Mucosa of descending colon (tissue), 3 donors: ENCODE results near the gene ACSF2. TPM values are rescaled to one million over a fixed set of nuclear protein-coding genes. Genes with fewer than 3 reads are reported as not detected.
A peak's percentile ranks its signal among the peaks of the same experiment; 100 is the strongest.

Experiments used
- ATAC-seq: fragments of 200-7000 bp; cut with Tn5 transposase; one replicate; pipeline ENCODE4 v1.9.1; 2020; ENCODE audit warnings: mild to moderate bottlenecking, moderate library complexity
- DNase-seq, 3 donors: peaks; one replicate each; pipeline ENCODE4 v3.0.0-alpha.2; 2020
- H3K36me3 ChIP-seq: fragments of 200-600 bp; one replicate; pipeline ENCODE4 v1.8.0; 2021; ENCODE audit warnings: low read depth, mild to moderate bottlenecking
- H3K4me1 ChIP-seq: fragments of 200-600 bp; one replicate; pipeline ENCODE4 v1.8.0; 2021; ENCODE audit warnings: low read depth, mild to moderate bottlenecking
- H3K4me3 ChIP-seq: fragments of 200-600 bp; one replicate; pipeline ENCODE4 v1.8.0; 2021; ENCODE audit warnings: mild to moderate bottlenecking
- H3K9me3 ChIP-seq: fragments of 200-600 bp; one replicate; pipeline ENCODE4 v1.8.0; 2021; ENCODE audit warnings: mild to moderate bottlenecking
- CTCF ChIP-seq: fragments of 200-600 bp; IDR thresholded peaks from one replicate; pipeline ENCODE4 v1.8.0; 2022; ENCODE audit warnings: antibody characterized with exemption, mild to moderate bottlenecking
- intact Hi-C, 2 donors: fragments of 100-400 bp; cut with DNase I in 1 of 2; cut with micrococcal nuclease in 1 of 2; formaldehyde crosslinking; loops; one replicate each; pipeline versions ENCODE4 v1.11.0 to v1.11.1; 2022; cut with DNase I, micrococcal nuclease
- total RNA-seq, 3 donors: library from RNA; stranded (reverse); fragmentation: NEBNext Ultra II Directional in 2 of 3; extraction: Animal tissue kit (Norgen Biotek cat#: 25700) in 2 of 3; gene quantifications; one replicate each; pipeline versions ENCODE4 v1.2.1 to v1.2.4, GENCODE V29; 2021 to 2023
- donor health status: DM: no; HTN: no; CAD: no; lungs with moderate emphysema.
- donor health status: DM: no; HTN: no; CAD: no.
- donor health status: DM: no; HTN: yes; CAD: no.

The ACSF2 gene
- total RNA-seq, 3 donors from 2014 or later: 79.7 to 246 (median 99.4) TPM

- intact Hi-C loops: no loop called here
- peak; percentile 97 for TF ChIP-seq CTCF
- Histone ChIP-seq H3K36me3 (no peaks in the 10 kb centered on the region), H3K9me3 (no peaks in the 10 kb centered on the region), H3K4me1 (peaks cover 24% of the 10 kb centered on the region), H3K4me3 (peak within 1 kb of the TSS; percentile 37)
- peak; percentile 87 to 93 (median 92) for DNase-seq
- ATAC-seq: peak; percentile 88
Measured at GRCh38 chr17:50478391-50479381, 52.7 kb downstream of the ACSF2 start, which contains the start of gene RSAD1. Gene RSAD1, plus strand, starts transcription at chr17:50478860. Its CDS starts 25 bp downstream, at chr17:50478885.

- no peaks in the 10 kb centered on the region for H3K36me3 ChIP-seq
- no peaks in the 10 kb centered on the region for H3K9me3 ChIP-seq
- peak; percentile 84 to 90 (median 85) for DNase-seq
- intact Hi-C loops: loop anchor here (10.0 kb wide), 2 partner anchors 65 to 115 kb away; partner anchors contain the start of gene SPATA20 (in 1 of the 2)
- peak; percentile 67 for TF ChIP-seq CTCF
- no peak overlapping the region for H3K4me3 ChIP-seq
- ATAC-seq: peak; percentile 66
- peaks cover 24% of the 10 kb centered on the region for H3K4me1 ChIP-seq
Measured at GRCh38 chr17:50479522-50480141, 53.6 kb downstream of the ACSF2 start.

GRCh38 chr17:50480142-50480764 is 54.2 kb downstream of the ACSF2 start:
- ATAC-seq (no peak), DNase-seq (peak in 2 of 3 donors; percentile 5 to 10)
- intact Hi-C loops: loop anchor here (10.0 kb wide), 2 partner anchors 65 to 115 kb away; partner anchors contain the start of gene SPATA20 (in 1 of the 2)
- Histone ChIP-seq H3K36me3 (no peaks in the 10 kb centered on the region), H3K4me1 (peaks cover 24% of the 10 kb centered on the region), H3K4me3 (no peak overlapping the region), H3K9me3 (no peaks in the 10 kb centered on the region)
- no peak for TF ChIP-seq CTCF

- no peak overlapping the region for H3K4me3 ChIP-seq
- no peaks in the 10 kb centered on the region for H3K9me3 ChIP-seq
- intact Hi-C loops: loop anchor here (10.0 kb wide), 2 partner anchors 64 to 116 kb away; partner anchors contain the start of gene SPATA20 (in 1 of the 2)
- no peaks in the 10 kb centered on the region for H3K36me3 ChIP-seq
- no peak for TF ChIP-seq CTCF
- ATAC-seq (no peak), DNase-seq (no peak)
- peaks cover 24% of the 10 kb centered on the region for H3K4me1 ChIP-seq
Measured at GRCh38 chr17:50480854-50481490, 55.0 kb downstream of the ACSF2 start.

GRCh38 chr17:50481648-50482047 is 55.6 kb downstream of the ACSF2 start:
- H3K4me1 ChIP-seq: peaks cover 22% of the 10 kb centered on the region
- H3K9me3 ChIP-seq: no peaks in the 10 kb centered on the region
- intact Hi-C loops: loop anchor here (10.0 kb wide), 2 partner anchors 63 to 117 kb away; partner anchors contain the start of gene SPATA20 (in 1 of the 2)
- DNase-seq (no peak), ATAC-seq (no peak)
- no peak for TF ChIP-seq CTCF
- no peak overlapping the region for H3K4me3 ChIP-seq
- H3K36me3 ChIP-seq: no peaks in the 10 kb centered on the region
